Coronary artery (tissue), 2 donors: Measurements from ENCODE around the gene TDRD10.

Source experiments
- DNase-seq: peaks from one replicate; pipeline ENCODE4 v3.0.0-alpha.2; 2017; ENCODE audit warnings: low spot score
- H3K27ac ChIP-seq, 2 donors: fragments of 200-600 bp; sonication (generic); one replicate each; pipeline ENCODE4 v1.5.1; 2016 to 2019
- H3K4me3 ChIP-seq: fragments of 200-600 bp; sonication (generic); 2 replicates; pipeline ENCODE4 v1.5.1; 2016; ENCODE audit warnings: mild to moderate bottlenecking, moderate library complexity
- CTCF ChIP-seq: fragments of 200-600 bp; sonication (generic); IDR thresholded peaks from one replicate; pipeline ENCODE4 v1.5.1; 2019; ENCODE audit warnings: antibody characterized with exemption

The TDRD10 gene

GRCh38 chr1:154547105-154547732, 45.2 kb downstream of the TDRD10 start:
- DNase-seq = no peak
- Histone ChIP-seq H3K4me3 (no peak overlapping the region), H3K27ac (no peak overlapping the region)
- no peak for TF ChIP-seq CTCF

- no peak for TF ChIP-seq CTCF
- Histone ChIP-seq H3K4me3 (no peak overlapping the region), H3K27ac (no peak overlapping the region)
- DNase-seq = no peak
Observed at GRCh38 chr1:154548028-154548427, 46.0 kb downstream of the TDRD10 start.

- H3K4me3 ChIP-seq = no peak overlapping the region
- no peak for TF ChIP-seq CTCF
- H3K27ac ChIP-seq = no peak overlapping the region
- no peak for DNase-seq
Observed at GRCh38 chr1:154549202-154549770, 47.3 kb downstream of the TDRD10 start.

GRCh38 chr1:154550070-154550469, 48.1 kb downstream of the TDRD10 start:
- H3K27ac ChIP-seq = no peak overlapping the region
- TF ChIP-seq CTCF = no peak
- no peak overlapping the region for H3K4me3 ChIP-seq
- DNase-seq = no peak

GRCh38 chr1:154550657-154551056, 48.6 kb downstream of the TDRD10 start:
- no peak for DNase-seq
- no peak for TF ChIP-seq CTCF
- Histone ChIP-seq H3K4me3 (no peak overlapping the region), H3K27ac (no peak overlapping the region)

GRCh38 chr1:154551474-154551873, 49.5 kb downstream of the TDRD10 start:
- H3K27ac ChIP-seq = no peak overlapping the region
- no peak for DNase-seq
- no peak overlapping the region for H3K4me3 ChIP-seq
- TF ChIP-seq CTCF = no peak

- no peak for DNase-seq
- TF ChIP-seq CTCF = no peak
- H3K4me3 ChIP-seq = no peak overlapping the region
- H3K27ac ChIP-seq = no peak overlapping the region
Observed at GRCh38 chr1:154552036-154552435, 50.0 kb downstream of the TDRD10 start.
